GM19397 (cell line): Measurements from ENCODE around the gene TFCP2L1.
"Not testable (repeated sequence)": the region's sequence is repeated elsewhere in the genome, so short reads cannot be mapped to it uniquely, and the experiment has no call there.

ENCODE experiments used
- ATAC-seq: cut with Tn5 transposase; IDR thresholded peaks from one replicate; pipeline ENCODE4 v1.9.1; 2021; ENCODE audit warnings: mild to moderate bottlenecking, moderate library complexity; ENCODE audit not compliant: unreplicated experiment

Gene TFCP2L1

GRCh38 chr2:121227381-121228144 lies 57.4 kb downstream of the TFCP2L1 start:
- not testable (repeated sequence) for ATAC-seq

- ATAC-seq, result not testable (repeated sequence)
These were observed 59.3 kb downstream of the TFCP2L1 start for GRCh38 chr2:121225681-121226080.

GRCh38 chr2:121220995-121221394 lies 64.0 kb downstream of the TFCP2L1 start:
- no peak for ATAC-seq

- no peak for ATAC-seq
These were observed 65.1 kb downstream of the TFCP2L1 start for GRCh38 chr2:121219866-121220265.

- ATAC-seq, result no peak
These were observed 66.5 kb downstream of the TFCP2L1 start for GRCh38 chr2:121218386-121218938.

GRCh38 chr2:121217627-121218026 lies 67.4 kb downstream of the TFCP2L1 start:
- ATAC-seq, result no peak

- no peak for ATAC-seq
These were observed 70.7 kb downstream of the TFCP2L1 start for GRCh38 chr2:121214296-121214695.

- no peak for ATAC-seq
These were observed 71.6 kb downstream of the TFCP2L1 start for GRCh38 chr2:121213386-121213785.

- no peak for ATAC-seq
These were observed 72.2 kb downstream of the TFCP2L1 start for GRCh38 chr2:121212661-121213325.

GRCh38 chr2:121211689-121212151 lies 73.3 kb downstream of the TFCP2L1 start:
- no peak for ATAC-seq

GRCh38 chr2:121211251-121211650 lies 73.8 kb downstream of the TFCP2L1 start:
- ATAC-seq, result no peak

- ATAC-seq, result no peak
These were observed 74.3 kb downstream of the TFCP2L1 start for GRCh38 chr2:121210691-121211090.

GRCh38 chr2:121209014-121209610 lies 75.9 kb downstream of the TFCP2L1 start:
- ATAC-seq, result no peak

GRCh38 chr2:121207494-121207893 lies 77.5 kb downstream of the TFCP2L1 start:
- ATAC-seq, result no peak

- ATAC-seq, result no peak
These were observed 79.6 kb downstream of the TFCP2L1 start for GRCh38 chr2:121205321-121205942.

- ATAC-seq, result no peak
These were observed 81.3 kb downstream of the TFCP2L1 start for GRCh38 chr2:121203591-121204249.

GRCh38 chr2:121202541-121203310 lies 82.3 kb downstream of the TFCP2L1 start:
- no peak for ATAC-seq

GRCh38 chr2:121201796-121202195 lies 83.2 kb downstream of the TFCP2L1 start:
- no peak for ATAC-seq

GRCh38 chr2:121200419-121201315 lies 84.3 kb downstream of the TFCP2L1 start:
- no peak for ATAC-seq
